KOPT-K1 (cell line): Measurements from ENCODE around the gene NOL9.

Source experiments
- H3K27ac ChIP-seq: fragments of 200-600 bp; sonication (generic); 2 replicates; pipeline ENCODE4 v1.5.1; 2016; ENCODE audit warnings: antibody characterized with exemption, mild to moderate bottlenecking, low read depth, low read length; ENCODE audit not compliant: poor library complexity, severe bottlenecking
- H3K36me3 ChIP-seq: fragments of 200-600 bp; sonication (generic); 2 replicates; pipeline ENCODE4 v1.5.1; 2017; ENCODE audit warnings: antibody characterized with exemption, mild to moderate bottlenecking, low read length, moderate library complexity; ENCODE audit not compliant: insufficient read depth
- H3K9me3 ChIP-seq: fragments of 200-600 bp; sonication (generic); 2 replicates; pipeline ENCODE4 v1.5.1; 2017; ENCODE audit warnings: antibody characterized with exemption, low read length, mild to moderate bottlenecking; ENCODE audit not compliant: insufficient read depth, poor library complexity, severe bottlenecking

The NOL9 gene

DNA sequence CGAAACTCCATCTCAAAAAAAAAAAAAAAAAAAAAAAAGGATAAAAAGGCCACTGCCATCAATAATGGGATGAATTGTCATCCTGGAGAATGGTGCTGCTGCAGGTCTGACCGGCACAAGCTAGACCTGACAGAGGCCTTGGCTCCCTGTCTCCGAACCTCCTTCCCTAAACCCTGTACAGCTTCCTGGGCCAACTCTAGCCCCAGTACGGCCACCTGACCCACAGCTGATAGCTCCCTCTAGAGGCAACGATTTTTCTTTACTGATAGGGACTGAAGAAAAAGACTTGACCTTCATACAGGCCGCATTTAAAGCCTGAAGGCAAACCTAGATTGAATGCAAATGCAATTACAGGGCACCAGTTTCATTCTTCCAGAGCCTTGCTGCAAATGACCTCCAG is 30.7 kb downstream of the NOL9 start:
- H3K27ac ChIP-seq, result no peak overlapping the region
- no peaks in the 10 kb centered on the region for H3K9me3 ChIP-seq
- H3K36me3 ChIP-seq, result peaks cover 56% of the 10 kb centered on the region

GRCh38 chr1:6521536-6521935 is 32.8 kb downstream of the NOL9 start:
- Histone ChIP-seq H3K36me3 (peaks cover 36% of the 10 kb centered on the region), H3K27ac (no peak overlapping the region), H3K9me3 (no peaks in the 10 kb centered on the region)

- H3K27ac ChIP-seq, result no peak overlapping the region
- H3K36me3 ChIP-seq, result peaks cover 21% of the 10 kb centered on the region
- H3K9me3 ChIP-seq, result no peaks in the 10 kb centered on the region
These were observed 34.2 kb downstream of the NOL9 start for GRCh38 chr1:6519935-6520671.

DNA sequence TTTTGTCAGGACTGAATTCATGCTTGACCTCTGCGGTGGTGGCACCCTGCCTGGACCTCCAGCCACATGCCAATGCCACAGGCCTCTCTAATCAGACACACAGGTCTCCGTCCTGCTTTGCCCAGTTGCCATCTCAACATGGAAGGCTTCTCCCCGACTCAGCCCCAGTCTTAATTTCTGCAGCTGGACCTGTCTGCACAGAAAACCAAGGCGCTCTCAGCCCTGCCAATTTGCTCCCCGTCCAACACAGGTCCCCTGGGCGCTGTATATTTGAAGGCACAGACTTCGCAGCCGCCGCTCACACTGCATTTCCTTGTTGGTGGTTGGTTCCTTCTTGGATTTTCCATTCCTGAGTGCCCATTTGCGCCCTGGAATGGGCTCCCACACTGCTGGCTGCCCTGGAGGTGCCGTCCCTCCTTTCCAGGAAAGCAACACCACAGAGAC is 34.8 kb downstream of the NOL9 start:
- no peak overlapping the region for H3K27ac ChIP-seq
- no peaks in the 10 kb centered on the region for H3K9me3 ChIP-seq
- H3K36me3 ChIP-seq, result peaks cover 18% of the 10 kb centered on the region

DNA sequence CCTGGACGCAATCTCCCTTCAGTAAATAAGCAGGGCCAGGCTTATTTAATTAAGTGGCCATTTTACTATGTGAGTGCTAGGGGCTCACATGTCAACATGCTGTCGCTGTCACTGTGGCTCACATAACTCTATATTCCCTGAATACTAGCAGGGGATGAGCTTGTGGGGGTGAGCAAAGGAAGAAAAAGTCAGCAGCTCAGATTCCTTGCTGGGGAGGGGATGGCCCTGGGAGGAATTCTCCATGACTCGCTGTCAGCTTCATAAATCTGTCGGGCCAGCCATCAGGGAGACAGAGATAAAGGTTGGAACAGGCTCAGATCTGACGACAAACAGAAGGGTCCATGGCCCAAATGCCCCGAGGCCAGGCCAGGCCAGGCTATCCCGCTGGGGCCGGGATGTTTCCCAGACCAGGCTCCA is 36.9 kb downstream of the NOL9 start:
- H3K27ac ChIP-seq, result no peak overlapping the region
- H3K36me3 ChIP-seq, result peaks cover 8% of the 10 kb centered on the region; the same call in 1 of the 2 replicates
- no peaks in the 10 kb centered on the region for H3K9me3 ChIP-seq

DNA sequence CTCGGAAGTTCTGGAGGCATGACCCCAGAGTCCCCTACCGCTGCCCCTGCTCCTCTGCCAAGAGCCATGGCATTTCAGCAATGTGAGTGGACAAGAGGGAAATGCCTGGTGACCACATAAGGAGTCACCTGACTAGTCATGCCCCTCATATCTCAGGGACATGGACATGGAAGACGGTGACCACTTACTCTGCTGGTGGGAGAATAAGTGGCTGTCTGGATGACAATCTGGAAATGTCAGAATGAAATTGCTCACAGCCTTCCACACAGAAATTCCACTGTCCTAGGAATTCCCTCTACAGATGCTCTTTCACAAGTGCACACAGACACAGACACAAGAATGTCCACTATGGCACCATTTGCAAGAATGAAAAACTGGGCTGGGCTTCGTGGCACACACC is 38.5 kb downstream of the NOL9 start:
- H3K36me3 ChIP-seq, result no peaks in the 10 kb centered on the region; the same call in 1 of the 2 replicates
- no peaks in the 10 kb centered on the region for H3K9me3 ChIP-seq
- no peak overlapping the region for H3K27ac ChIP-seq

- H3K36me3 ChIP-seq, result no peaks in the 10 kb centered on the region
- H3K9me3 ChIP-seq, result no peaks in the 10 kb centered on the region
- no peak overlapping the region for H3K27ac ChIP-seq
These were observed 41.0 kb downstream of the NOL9 start for GRCh38 chr1:6513320-6513801.

DNA sequence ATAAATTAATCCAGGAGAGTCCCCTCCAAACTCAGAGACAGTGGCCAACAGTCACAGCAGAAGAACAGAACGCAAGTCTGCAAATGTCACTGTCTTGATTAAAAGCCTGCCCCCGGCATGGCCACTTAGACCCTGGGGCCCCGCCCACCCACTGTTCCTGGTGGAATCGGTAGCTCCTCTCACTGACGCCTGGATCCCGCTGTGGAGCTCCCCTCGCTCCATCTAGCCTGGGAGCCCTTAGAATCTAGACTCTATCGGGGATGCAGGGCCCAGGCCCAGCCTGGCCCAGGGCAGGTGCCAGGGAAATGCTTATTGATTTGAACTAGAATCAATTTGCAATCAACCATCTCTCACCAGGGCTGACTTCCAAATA is 41.4 kb downstream of the NOL9 start:
- H3K9me3 ChIP-seq, result no peaks in the 10 kb centered on the region
- no peaks in the 10 kb centered on the region for H3K36me3 ChIP-seq
- no peak overlapping the region for H3K27ac ChIP-seq

DNA sequence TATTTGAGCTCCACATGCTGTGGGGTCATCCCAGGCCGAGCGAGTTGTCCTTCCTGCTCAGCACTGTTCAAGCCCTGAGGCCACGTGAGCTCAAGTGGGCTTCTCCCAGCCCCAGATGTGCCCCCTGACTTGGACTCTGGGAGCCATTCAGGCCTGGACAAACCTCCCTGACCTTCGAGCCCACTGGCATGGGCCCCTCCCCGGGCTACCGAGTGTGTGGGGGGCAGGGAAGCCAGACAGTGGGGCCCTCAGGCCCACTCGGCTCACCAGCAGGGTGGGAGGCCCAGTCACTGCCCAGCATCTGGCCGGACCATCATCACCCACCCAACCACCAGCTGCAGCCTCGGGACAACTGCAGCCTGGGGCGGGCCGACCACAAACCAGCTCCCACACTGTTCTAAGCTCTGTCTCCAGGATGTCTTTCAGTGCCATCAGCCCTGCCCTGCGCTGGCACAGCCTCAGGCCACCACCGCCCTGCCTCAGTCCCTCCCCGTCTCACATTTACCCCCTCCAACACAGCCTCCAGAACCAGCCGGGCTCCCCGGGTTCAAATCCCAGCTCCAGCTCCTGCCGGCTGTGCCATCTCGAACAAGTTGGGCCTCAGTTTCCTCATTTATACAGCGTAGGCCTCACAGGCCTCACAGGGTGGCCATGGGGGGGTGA is 41.9 kb downstream of the NOL9 start:
- no peak overlapping the region for H3K27ac ChIP-seq

GRCh38 chr1:6511561-6512244 is 42.6 kb downstream of the NOL9 start:
- Histone ChIP-seq H3K36me3 (no peaks in the 10 kb centered on the region), H3K9me3 (no peaks in the 10 kb centered on the region), H3K27ac (no peak overlapping the region)

More for the DNA sequence above, 41.9 kb downstream of the NOL9 start:
- Histone ChIP-seq H3K9me3 (no peaks in the 10 kb centered on the region), H3K36me3 (no peaks in the 10 kb centered on the region)

DNA sequence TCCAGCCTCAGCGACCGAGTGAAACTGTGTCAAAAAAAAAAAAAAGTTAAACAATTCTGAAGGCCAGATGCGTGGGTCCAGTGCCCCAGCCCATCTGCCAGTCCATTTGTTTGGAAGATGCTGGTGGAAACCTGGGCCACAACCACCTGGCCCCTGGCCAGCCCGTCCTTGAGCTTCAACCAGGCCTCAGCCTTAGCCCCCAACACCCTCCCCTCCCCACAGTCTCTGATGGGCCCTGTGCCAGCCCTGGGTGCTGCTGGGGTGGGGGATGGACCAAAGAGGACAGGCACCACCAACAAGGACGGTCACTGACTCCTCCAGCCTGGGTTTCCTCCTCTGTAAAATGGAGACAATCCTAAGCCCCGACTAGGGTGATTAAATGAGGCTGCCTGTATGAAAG is 43.3 kb downstream of the NOL9 start:
- Histone ChIP-seq H3K36me3 (no peaks in the 10 kb centered on the region), H3K27ac (no peak overlapping the region), H3K9me3 (no peaks in the 10 kb centered on the region)

GRCh38 chr1:6510493-6510892 is 43.8 kb downstream of the NOL9 start:
- Histone ChIP-seq H3K9me3 (no peaks in the 10 kb centered on the region), H3K36me3 (no peaks in the 10 kb centered on the region), H3K27ac (no peak overlapping the region)

- no peaks in the 10 kb centered on the region for H3K36me3 ChIP-seq
- no peak overlapping the region for H3K27ac ChIP-seq
- no peaks in the 10 kb centered on the region for H3K9me3 ChIP-seq
These were observed 44.4 kb downstream of the NOL9 start for GRCh38 chr1:6509919-6510291.

GRCh38 chr1:6509220-6509918 is 44.9 kb downstream of the NOL9 start:
- Histone ChIP-seq H3K27ac (no peak overlapping the region), H3K36me3 (no peaks in the 10 kb centered on the region), H3K9me3 (no peaks in the 10 kb centered on the region)

- H3K27ac ChIP-seq, result no peak overlapping the region
- H3K36me3 ChIP-seq, result no peaks in the 10 kb centered on the region
- no peaks in the 10 kb centered on the region for H3K9me3 ChIP-seq
These were observed 45.5 kb downstream of the NOL9 start for GRCh38 chr1:6508816-6509189.
